Transverse colon (tissue), 4 donors: ENCODE results near the gene SHPK. TPM values are rescaled to one million over a fixed set of nuclear protein-coding genes. Genes with fewer than 3 reads are reported as not detected.

Experiments
- DNase-seq: peaks from one replicate; pipeline ENCODE4 v3.0.0-alpha.2; 2019
- H3K27ac ChIP-seq, 4 donors: fragments of 200-600 bp; sonication (generic); 2 replicates each; pipeline ENCODE4 v1.5.1; 2016 to 2018; ENCODE audit warnings: inconsistent platforms in 4 of 4
- H3K27me3 ChIP-seq: fragments of 200-600 bp; sonication (generic); 2 replicates; pipeline ENCODE4 v1.5.1; 2017; ENCODE audit warnings: inconsistent platforms
- H3K36me3 ChIP-seq, 4 donors: fragments of 200-600 bp; sonication (generic); 2 replicates each; pipeline ENCODE4 v1.5.1; 2017 to 2019; ENCODE audit warnings: inconsistent platforms in 4 of 4
- H3K4me1 ChIP-seq, 4 donors: fragments of 200-600 bp; sonication (generic); 2 replicates each; pipeline ENCODE4 v1.5.1; 2017 to 2020; ENCODE audit warnings: inconsistent platforms in 4 of 4
- H3K4me3 ChIP-seq, 4 donors: fragments of 200-600 bp; sonication (generic); 1 replicate in 1 of 4; 2 replicates in 3 of 4; pipeline versions ENCODE4 v1.5.1 to v1.6.1; 2017 to 2019; ENCODE audit warnings: inconsistent platforms in 4 of 4
- H3K9me3 ChIP-seq, 2 donors: fragments of 200-600 bp; sonication (generic); 2 replicates each; pipeline ENCODE4 v1.5.1; 2017 to 2019; ENCODE audit warnings: inconsistent platforms in 2 of 2
- EP300 ChIP-seq: sonication (generic); formaldehyde crosslinking; IDR thresholded peaks from one replicate; pipeline ENCODE4 v1.6.1; 2017; ENCODE audit warnings: antibody characterized with exemption, low read depth
- POLR2A ChIP-seq: fragments of 450-650 bp; IDR thresholded peaks from one replicate; pipeline ENCODE4 v1.6.1; 2016; ENCODE audit warnings: antibody characterized with exemption, mild to moderate bottlenecking, moderate library complexity
- POLR2AphosphoS5 ChIP-seq, 3 donors: sonication (generic); formaldehyde crosslinking; IDR thresholded peaks; one replicate each; pipeline ENCODE4 v1.6.1; 2016; ENCODE audit warnings: antibody characterized with exemption in 3 of 3
- WGBS, 2 donors: methylation state at CpG; one replicate each; pipeline ENCODE4 v1.1.5; 2018; ENCODE audit warnings: low coverage in 1 of 2; 5-methylcytosine and 5-hydroxymethylcytosine counted together
- in situ Hi-C, 4 donors: fragments of 200-750 bp; cut with MboI; loops; one replicate each; pipeline versions ENCODE4 v1.15.0 to v1.15.1; 2017; ENCODE audit warnings: low sequenced_read_pairs in 3 of 4, low pct_ligation_motif_present in 1 of 4, low pct_unique_long_range_greater_than_20kb in 1 of 4
- intact Hi-C: fragments of 100-400 bp; cut with DNase I; formaldehyde crosslinking; loops from one replicate; pipeline ENCODE4 v1.15.1; 2023; ENCODE audit warnings: low total_unique reads
- total RNA-seq, 4 donors: library from RNA; depleted of rRNA; stranded (reverse); fragments of >200 nt; gene quantifications; one replicate each; pipeline ENCODE4 v1.1.0, GENCODE V29; 2016
- TF ChIP-seq, protein P1 (sequence below), 5 experiments: fragments of 200-600 bp in 3 of 5; fragments of 450-650 bp in 2 of 5; sonication (generic) in 3 of 5; IDR thresholded peaks; 1 replicate in 2 of 5; 2 replicates in 3 of 5; pipeline ENCODE4 v1.5.1; 2016 to 2017; ENCODE audit warnings: antibody characterized with exemption in 5 of 5, inconsistent platforms in 3 of 5, mild to moderate bottlenecking in 2 of 5, moderate library complexity in 1 of 5

Gene SHPK
- total RNA-seq, 4 donors from 2014 or later = 9.0 to 50.9 (median 24.2) TPM

DNA sequence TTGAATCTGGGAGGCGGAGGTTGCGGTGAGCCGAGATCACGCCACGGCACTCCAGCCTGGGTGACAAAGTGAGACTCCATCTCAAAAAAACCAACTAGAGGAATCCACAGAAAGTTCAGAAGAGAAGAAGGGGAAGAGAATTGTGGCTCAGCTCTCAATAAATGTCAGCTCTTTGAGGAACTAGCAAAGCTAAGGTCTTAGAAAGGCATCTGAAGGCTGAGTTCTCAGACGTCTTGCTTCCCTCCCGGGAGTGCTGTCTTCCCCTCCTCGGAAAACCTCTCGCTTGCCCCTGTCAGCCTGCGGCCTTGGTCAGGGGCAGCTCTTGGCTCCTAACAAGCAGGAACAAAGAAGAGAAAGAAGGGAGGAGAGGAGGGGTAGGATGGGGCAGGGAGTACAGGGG is 5.3 kb downstream of the SHPK start:
- DNase-seq = no peak
- no peaks in the 10 kb centered on the region for H3K27me3 ChIP-seq
- peaks cover 0 to 21% (median 0%) of the 10 kb centered on the region in 4 donors for H3K36me3 ChIP-seq
- no peak overlapping the region for H3K4me3 ChIP-seq
- intact Hi-C loops = no loop called here
- in situ Hi-C loops = loop anchor here in 3 of 4 donors (25.0 kb wide), 1 partner anchor 593 kb away; no protein-coding TSS in a partner anchor
- peaks cover 0 to 14% (median 6%) of the 10 kb centered on the region in 4 donors for H3K4me1 ChIP-seq
- TF ChIP-seq POLR2A (no peak), EP300 (no peak), POLR2AphosphoS5 (IDR thresholded peaks at IDR 0.05) (no peak)
- TF ChIP-seq, protein P1, sequence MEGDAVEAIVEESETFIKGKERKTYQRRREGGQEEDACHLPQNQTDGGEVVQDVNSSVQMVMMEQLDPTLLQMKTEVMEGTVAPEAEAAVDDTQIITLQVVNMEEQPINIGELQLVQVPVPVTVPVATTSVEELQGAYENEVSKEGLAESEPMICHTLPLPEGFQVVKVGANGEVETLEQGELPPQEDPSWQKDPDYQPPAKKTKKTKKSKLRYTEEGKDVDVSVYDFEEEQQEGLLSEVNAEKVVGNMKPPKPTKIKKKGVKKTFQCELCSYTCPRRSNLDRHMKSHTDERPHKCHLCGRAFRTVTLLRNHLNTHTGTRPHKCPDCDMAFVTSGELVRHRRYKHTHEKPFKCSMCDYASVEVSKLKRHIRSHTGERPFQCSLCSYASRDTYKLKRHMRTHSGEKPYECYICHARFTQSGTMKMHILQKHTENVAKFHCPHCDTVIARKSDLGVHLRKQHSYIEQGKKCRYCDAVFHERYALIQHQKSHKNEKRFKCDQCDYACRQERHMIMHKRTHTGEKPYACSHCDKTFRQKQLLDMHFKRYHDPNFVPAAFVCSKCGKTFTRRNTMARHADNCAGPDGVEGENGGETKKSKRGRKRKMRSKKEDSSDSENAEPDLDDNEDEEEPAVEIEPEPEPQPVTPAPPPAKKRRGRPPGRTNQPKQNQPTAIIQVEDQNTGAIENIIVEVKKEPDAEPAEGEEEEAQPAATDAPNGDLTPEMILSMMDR (IDR thresholded peaks at IDR 0.05) = no peak
- no peaks in the 10 kb centered on the region for H3K9me3 ChIP-seq
- WGBS, 2 donors = 83 to 92% methylated on average over 10 of the region's 10 CpGs
- no peak overlapping the region for H3K27ac ChIP-seq

DNA sequence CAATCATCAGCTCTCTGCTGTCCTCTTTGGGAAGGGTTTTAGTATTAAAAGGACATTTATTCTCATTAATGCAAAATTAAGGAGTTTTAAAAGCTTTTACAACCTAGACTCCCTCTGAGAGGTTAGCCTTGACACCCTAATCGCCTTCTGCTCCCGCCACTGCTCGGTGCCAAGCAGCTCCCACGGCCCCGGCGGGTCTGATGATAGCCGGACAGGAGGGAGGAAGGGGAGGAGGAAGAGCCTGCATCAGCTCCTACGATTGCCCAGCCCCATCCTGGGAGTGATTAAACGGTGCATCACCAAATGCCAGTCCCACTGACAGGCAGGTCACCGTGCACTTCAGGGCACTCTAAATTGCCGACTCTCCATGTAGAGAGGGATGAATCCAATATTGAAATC is 8.3 kb downstream of the SHPK start:
- WGBS, 2 donors = 91 to 100% methylated on average over 1 to 11 of the region's 11 CpGs
- H3K36me3 ChIP-seq = peaks cover 0 to 39% (median 6%) of the 10 kb centered on the region in 4 donors
- DNase-seq = no peak

GRCh38 chr17:3626831-3627768 is 8.9 kb downstream of the SHPK start:
- H3K36me3 ChIP-seq = peaks cover 0 to 45% (median 10%) of the 10 kb centered on the region in 4 donors
- 88 to 89% methylated on average over 14 to 16 of the region's 16 CpGs for WGBS, 2 donors

More for the DNA sequence above, 8.3 kb downstream of the SHPK start:
- H3K27ac ChIP-seq = no peak overlapping the region
- no peaks in the 10 kb centered on the region for H3K4me1 ChIP-seq
- intact Hi-C loops (no loop called here), in situ Hi-C loops (loop anchor here in 3 of 4 donors (25.0 kb wide), 1 partner anchor 590 kb away; no protein-coding TSS in a partner anchor)
- no peaks in the 10 kb centered on the region for H3K27me3 ChIP-seq
- H3K9me3 ChIP-seq = no peaks in the 10 kb centered on the region
- H3K4me3 ChIP-seq = no peak overlapping the region
- TF ChIP-seq EP300 (no peak), POLR2AphosphoS5 (IDR thresholded peaks at IDR 0.05) (no peak), POLR2A (no peak)
- TF ChIP-seq, protein P1 (IDR thresholded peaks at IDR 0.05) = no peak

More at GRCh38 chr17:3626831-3627768, 8.9 kb downstream of the SHPK start:
- TF ChIP-seq EP300 = no peak
- TF ChIP-seq POLR2AphosphoS5 (IDR thresholded peaks at IDR 0.05) = no peak
- TF ChIP-seq, protein P1 (IDR thresholded peaks at IDR 0.05) = no peak
- TF ChIP-seq POLR2A = no peak
- in situ Hi-C loops (loop anchor here in 3 of 4 donors (25.0 kb wide), 1 partner anchor 590 kb away; no protein-coding TSS in a partner anchor), intact Hi-C loops (no loop called here)
- DNase-seq = no peak
- Histone ChIP-seq H3K4me3 (no peak overlapping the region), H3K9me3 (no peaks in the 10 kb centered on the region), H3K27me3 (no peaks in the 10 kb centered on the region), H3K27ac (no peak overlapping the region), H3K4me1 (no peaks in the 10 kb centered on the region)
